Measurements from ENCODE around the gene CIRBP. TPM values are rescaled to one million over a fixed set of nuclear protein-coding genes. Genes with fewer than 3 reads are reported as not detected.

CIRBP gene
- total and polyA plus RNA-seq, 2 of the 13 experiments (the other 11 are each of a cell fraction or from before 2014, with no cell fraction given), result 133 to 140 TPM

DNA sequence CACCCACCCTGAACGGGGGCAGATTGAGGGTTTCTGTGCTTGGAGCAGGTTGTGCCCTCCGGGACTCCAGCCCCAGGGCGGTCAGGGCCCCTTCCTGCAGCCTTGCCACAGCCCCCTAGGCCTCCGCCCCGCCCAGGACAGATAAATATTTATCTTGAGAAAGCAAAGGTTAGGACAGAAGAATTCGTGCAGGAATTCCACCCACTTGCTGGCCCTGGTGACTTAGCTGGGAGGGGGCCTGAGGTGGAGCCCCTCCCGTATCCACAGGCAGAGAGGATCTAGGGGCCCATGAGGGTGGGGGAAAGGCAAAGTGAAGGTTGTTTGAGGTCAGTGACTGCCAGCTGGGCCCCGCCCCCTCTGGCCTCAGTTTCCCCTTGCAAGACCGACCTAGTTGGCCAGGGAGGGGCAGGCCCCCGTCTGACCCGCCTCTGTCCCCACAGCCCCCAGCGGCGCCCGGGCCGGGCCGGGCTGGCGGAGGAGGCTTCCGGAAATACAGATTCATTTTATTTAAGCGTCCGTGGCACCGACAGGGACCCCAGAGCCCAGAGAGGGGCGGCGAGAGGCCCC lies 15.5 kb upstream of the CIRBP start (continued):
- TF ChIP-seq ZNF33B (CRISPR knock-in tag; IDR thresholded peaks at IDR 0.05), result no peak
- no peak for TF ChIP-seq ZNF430 (CRISPR knock-in tag; IDR thresholded peaks at IDR 0.05)
- TF ChIP-seq, protein P1, sequence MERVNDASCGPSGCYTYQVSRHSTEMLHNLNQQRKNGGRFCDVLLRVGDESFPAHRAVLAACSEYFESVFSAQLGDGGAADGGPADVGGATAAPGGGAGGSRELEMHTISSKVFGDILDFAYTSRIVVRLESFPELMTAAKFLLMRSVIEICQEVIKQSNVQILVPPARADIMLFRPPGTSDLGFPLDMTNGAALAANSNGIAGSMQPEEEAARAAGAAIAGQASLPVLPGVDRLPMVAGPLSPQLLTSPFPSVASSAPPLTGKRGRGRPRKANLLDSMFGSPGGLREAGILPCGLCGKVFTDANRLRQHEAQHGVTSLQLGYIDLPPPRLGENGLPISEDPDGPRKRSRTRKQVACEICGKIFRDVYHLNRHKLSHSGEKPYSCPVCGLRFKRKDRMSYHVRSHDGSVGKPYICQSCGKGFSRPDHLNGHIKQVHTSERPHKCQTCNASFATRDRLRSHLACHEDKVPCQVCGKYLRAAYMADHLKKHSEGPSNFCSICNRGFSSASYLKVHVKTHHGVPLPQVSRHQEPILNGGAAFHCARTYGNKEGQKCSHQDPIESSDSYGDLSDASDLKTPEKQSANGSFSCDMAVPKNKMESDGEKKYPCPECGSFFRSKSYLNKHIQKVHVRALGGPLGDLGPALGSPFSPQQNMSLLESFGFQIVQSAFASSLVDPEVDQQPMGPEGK (CRISPR knock-in tag; IDR thresholded peaks at IDR 0.05), result peak; percentile 100
- TF ChIP-seq CENPT (CRISPR knock-in tag; IDR thresholded peaks at IDR 0.05; ENCODE audit: low read depth), result no peak
- TF ChIP-seq HIVEP1 (CRISPR knock-in tag; IDR thresholded peaks at IDR 0.05), result peak; percentile 91
- no peak for TF ChIP-seq ZNF343 (CRISPR knock-in tag; IDR thresholded peaks at IDR 0.05)
- TF ChIP-seq RORA (CRISPR knock-in tag; IDR thresholded peaks at IDR 0.05), result no peak
- no peak for TF ChIP-seq ZNF460 (CRISPR knock-in tag; IDR thresholded peaks at IDR 0.05; ENCODE audit: borderline replicate concordance)
- TF ChIP-seq PAXIP1 (CRISPR knock-in tag; conservative IDR thresholded peaks at IDR 0.05), result peak; percentile 92
- no peak for TF ChIP-seq ZNF292 (CRISPR knock-in tag; IDR thresholded peaks at IDR 0.05; ENCODE audit: borderline replicate concordance, low read depth)
- no peak for TF ChIP-seq CC2D1A (CRISPR knock-in tag; IDR thresholded peaks at IDR 0.05)
- TF ChIP-seq KLF13 (CRISPR knock-in tag; IDR thresholded peaks at IDR 0.05), result no peak
- no peak for TF ChIP-seq ZNF10 (CRISPR knock-in tag; IDR thresholded peaks at IDR 0.05; ENCODE audit: borderline replicate concordance, low read depth)
- TF ChIP-seq ZNF260 (CRISPR knock-in tag; IDR thresholded peaks at IDR 0.05; ENCODE audit: borderline replicate concordance, low read depth), result no peak
- TF ChIP-seq ZNF354B (CRISPR knock-in tag; IDR thresholded peaks at IDR 0.05), result no peak
- TF ChIP-seq ZNF24 (IDR thresholded peaks at IDR 0.05), result no peak
- TF ChIP-seq ZKSCAN5 (CRISPR knock-in tag; IDR thresholded peaks at IDR 0.05), result no peak
- TF ChIP-seq ELF1 (CRISPR knock-in tag; IDR thresholded peaks at IDR 0.05), result no peak
- no peak for TF ChIP-seq MAFG (CRISPR knock-in tag; IDR thresholded peaks at IDR 0.05)
- no peak for TF ChIP-seq ZSCAN9 (CRISPR knock-in tag; IDR thresholded peaks at IDR 0.05; ENCODE audit: borderline replicate concordance)
- no peak for TF ChIP-seq ZNF550 (CRISPR knock-in tag; IDR thresholded peaks at IDR 0.05; ENCODE audit: borderline replicate concordance)
- TF ChIP-seq ONECUT2 (CRISPR knock-in tag; IDR thresholded peaks at IDR 0.05), result no peak
- no peak for TF ChIP-seq ZNF446 (CRISPR knock-in tag; IDR thresholded peaks at IDR 0.05)
- TF ChIP-seq ZNF850 (CRISPR knock-in tag; conservative IDR thresholded peaks at IDR 0.05), result no peak

Measured in HepG2 (cell line).